Uterus (tissue), 4 donors: Measurements from ENCODE around the gene HOXC4. TPM values are rescaled to one million over a fixed set of nuclear protein-coding genes. Genes with fewer than 3 reads are reported as not detected.
"Not testable (repeated sequence)": the region's sequence is repeated elsewhere in the genome, so short reads cannot be mapped to it uniquely, and the experiment has no call there.

ENCODE experiments used
- DNase-seq, 2 donors: peaks; one replicate each; pipeline ENCODE4 v3.0.0-alpha.2; 2019 to 2020
- H3K27ac ChIP-seq, 2 donors: fragments of 200-600 bp; sonication (generic); 1 replicate in 1 of 2; 2 replicates in 1 of 2; pipeline ENCODE4 v1.5.1; 2016 to 2018
- H3K27me3 ChIP-seq, 2 donors: fragments of 200-600 bp; sonication (generic); one replicate each; pipeline ENCODE4 v1.5.1; 2018 to 2019; ENCODE audit warnings: control low read depth in 1 of 2
- H3K36me3 ChIP-seq, 2 donors: fragments of 200-600 bp; sonication (generic); one replicate each; pipeline ENCODE4 v1.5.1; 2019; ENCODE audit warnings: control low read depth in 1 of 2
- H3K4me1 ChIP-seq, 2 donors: fragments of 200-600 bp; sonication (generic); one replicate each; pipeline ENCODE4 v1.5.1; 2018 to 2019; ENCODE audit warnings: control low read depth in 1 of 2
- H3K4me3 ChIP-seq, 2 donors: fragments of 200-600 bp; sonication (generic); 1 replicate in 1 of 2; 2 replicates in 1 of 2; pipeline ENCODE4 v1.5.1; 2018 to 2019; ENCODE audit warnings: mild to moderate bottlenecking in 1 of 2
- H3K9me3 ChIP-seq, 2 donors: fragments of 200-600 bp; sonication (generic); one replicate each; pipeline ENCODE4 v1.5.1; 2019; ENCODE audit warnings: control low read depth in 1 of 2
- POLR2A ChIP-seq, 2 donors: fragments of 450-650 bp; IDR thresholded peaks; one replicate each; pipeline ENCODE4 v1.6.1; 2016; ENCODE audit warnings: antibody characterized with exemption in 2 of 2, mild to moderate bottlenecking in 1 of 2, moderate library complexity in 1 of 2
- intact Hi-C: fragments of 100-400 bp; cut with DNase I; formaldehyde crosslinking; loops from one replicate; pipeline ENCODE4 v1.15.1; 2023; ENCODE audit warnings: low total_unique reads
- total RNA-seq, 4 donors: library from RNA; depleted of rRNA in 3 of 4; stranded (reverse); fragments of >200 nt in 3 of 4; gene quantifications; one replicate each; pipeline versions ENCODE4 v1.1.0 to v1.2.4, GENCODE V29; 2014 to 2023
- TF ChIP-seq, protein P1 (sequence below), 4 experiments: fragments of 200-600 bp in 2 of 4; fragments of 450-650 bp in 2 of 4; sonication (generic) in 2 of 4; IDR thresholded peaks; one replicate each; pipeline ENCODE4 v1.5.1; 2016 to 2019; ENCODE audit warnings: antibody characterized with exemption in 4 of 4, mild to moderate bottlenecking in 2 of 4, moderate library complexity in 1 of 4
- donor health status: DM: yes; HTN: yes; CAD: no.

HOXC4 gene
- total RNA-seq, 4 donors from 2014 or later: 0.83 to 28.6 (median 1.2) TPM; not detected in 1

DNA sequence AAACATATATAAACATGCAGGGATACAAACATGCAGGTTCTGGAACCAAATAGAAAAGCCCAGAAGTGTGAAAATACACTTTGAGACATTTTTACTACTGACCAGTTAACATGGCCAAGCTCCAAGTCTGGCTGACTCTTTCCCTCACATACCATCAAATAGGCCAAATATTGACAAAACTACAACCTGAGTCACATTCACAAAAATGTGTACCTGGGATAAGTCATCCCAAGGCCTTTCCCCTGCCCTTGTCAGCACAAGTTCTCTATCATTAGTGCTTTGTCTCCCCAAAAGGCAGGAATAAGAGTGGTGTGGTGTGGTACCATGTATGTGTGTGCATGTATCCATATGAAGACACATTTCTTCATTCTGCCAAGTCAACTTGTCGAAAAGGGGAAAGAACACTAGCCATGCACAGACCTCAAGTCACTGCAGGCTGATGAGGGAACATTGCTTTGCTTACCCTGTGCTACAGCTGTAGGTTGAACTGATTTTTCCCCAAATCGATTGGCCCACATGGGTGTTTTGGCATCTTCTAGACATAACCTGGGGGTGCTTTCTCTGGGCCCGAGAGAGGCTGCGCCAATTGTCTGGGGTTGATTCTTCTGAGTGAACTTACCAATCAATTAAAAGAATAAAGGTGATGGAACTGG lies 14.9 kb downstream of the HOXC4 start:
- no peaks in the 10 kb centered on the region for H3K36me3 ChIP-seq
- intact Hi-C loops: no loop called here

DNA sequence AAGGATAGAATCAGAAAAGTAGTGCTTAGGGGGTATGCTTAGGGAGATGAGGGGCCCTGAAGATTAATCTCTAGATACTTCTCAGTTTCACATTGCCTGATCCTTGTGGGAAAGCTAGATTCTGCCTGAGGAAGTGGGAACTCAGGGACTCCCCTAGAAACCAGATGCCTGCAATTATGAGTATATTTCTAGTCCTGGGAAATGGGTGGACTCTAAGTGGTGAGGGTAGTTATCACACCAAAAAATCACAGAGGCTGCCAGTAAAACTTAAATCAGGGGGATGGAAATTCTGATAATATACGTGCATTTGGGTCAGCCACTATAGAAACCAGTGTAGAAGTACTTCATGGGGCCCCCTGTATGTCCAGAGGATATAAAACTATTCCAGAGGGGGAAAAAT lies 18.3 kb downstream of the HOXC4 start:
- Histone ChIP-seq H3K9me3 (no peaks in the 10 kb centered on the region), H3K4me1 (no peaks in the 10 kb centered on the region), H3K4me3 (no peak overlapping the region), H3K36me3 (no peaks in the 10 kb centered on the region), H3K27me3 (no peaks in the 10 kb centered on the region), H3K27ac (no peak overlapping the region)
- no peak for DNase-seq
- intact Hi-C loops: no loop called here
- TF ChIP-seq POLR2A (IDR thresholded peaks at IDR 0.05): no peak
- TF ChIP-seq, protein P1, sequence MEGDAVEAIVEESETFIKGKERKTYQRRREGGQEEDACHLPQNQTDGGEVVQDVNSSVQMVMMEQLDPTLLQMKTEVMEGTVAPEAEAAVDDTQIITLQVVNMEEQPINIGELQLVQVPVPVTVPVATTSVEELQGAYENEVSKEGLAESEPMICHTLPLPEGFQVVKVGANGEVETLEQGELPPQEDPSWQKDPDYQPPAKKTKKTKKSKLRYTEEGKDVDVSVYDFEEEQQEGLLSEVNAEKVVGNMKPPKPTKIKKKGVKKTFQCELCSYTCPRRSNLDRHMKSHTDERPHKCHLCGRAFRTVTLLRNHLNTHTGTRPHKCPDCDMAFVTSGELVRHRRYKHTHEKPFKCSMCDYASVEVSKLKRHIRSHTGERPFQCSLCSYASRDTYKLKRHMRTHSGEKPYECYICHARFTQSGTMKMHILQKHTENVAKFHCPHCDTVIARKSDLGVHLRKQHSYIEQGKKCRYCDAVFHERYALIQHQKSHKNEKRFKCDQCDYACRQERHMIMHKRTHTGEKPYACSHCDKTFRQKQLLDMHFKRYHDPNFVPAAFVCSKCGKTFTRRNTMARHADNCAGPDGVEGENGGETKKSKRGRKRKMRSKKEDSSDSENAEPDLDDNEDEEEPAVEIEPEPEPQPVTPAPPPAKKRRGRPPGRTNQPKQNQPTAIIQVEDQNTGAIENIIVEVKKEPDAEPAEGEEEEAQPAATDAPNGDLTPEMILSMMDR (IDR thresholded peaks at IDR 0.05): no peak

More for the DNA sequence above, 14.9 kb downstream of the HOXC4 start:
- H3K27me3 ChIP-seq: no peaks in the 10 kb centered on the region
- no peak for TF ChIP-seq POLR2A (IDR thresholded peaks at IDR 0.05)
- TF ChIP-seq, protein P1 (IDR thresholded peaks at IDR 0.05): no peak
- no peak for DNase-seq
- no peak overlapping the region for H3K4me3 ChIP-seq
- H3K27ac ChIP-seq: no peak overlapping the region
- H3K4me1 ChIP-seq: no peaks in the 10 kb centered on the region
- H3K9me3 ChIP-seq: no peaks in the 10 kb centered on the region

DNA sequence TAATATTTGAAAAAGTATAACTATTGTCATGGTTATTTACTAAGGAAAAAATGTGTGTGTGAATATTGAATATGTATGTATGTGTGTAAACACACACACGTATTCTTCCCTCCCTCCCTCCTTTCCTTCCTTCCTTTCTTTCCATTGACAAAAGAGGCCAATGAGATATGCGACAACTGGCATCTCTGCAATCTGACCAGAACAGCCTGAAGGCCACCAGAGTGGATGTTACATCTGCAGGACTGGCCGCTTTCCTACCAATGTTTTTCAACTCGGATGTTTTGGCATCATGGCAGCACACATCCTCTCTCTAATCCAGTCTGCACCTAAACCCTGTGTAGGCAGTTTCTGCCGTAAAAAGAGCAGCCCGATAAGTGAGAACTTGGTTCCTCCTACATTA lies 20.7 kb downstream of the HOXC4 start:
- DNase-seq: no peak
- Histone ChIP-seq H3K4me3 (no peak overlapping the region), H3K36me3 (no peaks in the 10 kb centered on the region), H3K27ac (no peak overlapping the region), H3K27me3 (no peaks in the 10 kb centered on the region), H3K4me1 (no peaks in the 10 kb centered on the region), H3K9me3 (no peaks in the 10 kb centered on the region)
- TF ChIP-seq POLR2A (IDR thresholded peaks at IDR 0.05): no peak
- TF ChIP-seq, protein P1 (IDR thresholded peaks at IDR 0.05): no peak
- intact Hi-C loops: no loop called here

DNA sequence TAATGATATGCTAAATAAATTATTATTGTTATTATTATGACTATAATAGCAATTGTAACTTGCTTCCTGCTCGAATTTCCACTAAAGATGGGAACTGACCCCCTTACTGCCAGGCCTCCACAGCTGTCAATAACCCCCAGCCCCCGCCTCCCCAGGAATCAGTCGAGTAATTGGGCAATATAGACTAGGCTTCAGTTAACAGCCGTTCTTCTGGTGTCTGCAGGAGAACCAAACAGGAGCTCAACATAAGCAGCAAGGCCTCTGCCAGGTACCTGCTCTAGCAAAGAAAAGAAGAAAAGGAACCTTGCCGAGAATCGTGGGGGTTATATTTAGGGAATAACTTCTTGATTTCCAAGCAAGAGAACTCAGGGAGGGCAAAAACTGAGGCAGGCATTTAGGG lies 21.8 kb downstream of the HOXC4 start:
- no peaks in the 10 kb centered on the region for H3K27me3 ChIP-seq
- intact Hi-C loops: no loop called here
- no peaks in the 10 kb centered on the region for H3K9me3 ChIP-seq
- DNase-seq: no peak
- no peak for TF ChIP-seq POLR2A (IDR thresholded peaks at IDR 0.05)
- TF ChIP-seq, protein P1 (IDR thresholded peaks at IDR 0.05): no peak
- no peaks in the 10 kb centered on the region for H3K4me1 ChIP-seq
- H3K4me3 ChIP-seq: no peak overlapping the region
- no peak overlapping the region for H3K27ac ChIP-seq
- no peaks in the 10 kb centered on the region for H3K36me3 ChIP-seq

DNA sequence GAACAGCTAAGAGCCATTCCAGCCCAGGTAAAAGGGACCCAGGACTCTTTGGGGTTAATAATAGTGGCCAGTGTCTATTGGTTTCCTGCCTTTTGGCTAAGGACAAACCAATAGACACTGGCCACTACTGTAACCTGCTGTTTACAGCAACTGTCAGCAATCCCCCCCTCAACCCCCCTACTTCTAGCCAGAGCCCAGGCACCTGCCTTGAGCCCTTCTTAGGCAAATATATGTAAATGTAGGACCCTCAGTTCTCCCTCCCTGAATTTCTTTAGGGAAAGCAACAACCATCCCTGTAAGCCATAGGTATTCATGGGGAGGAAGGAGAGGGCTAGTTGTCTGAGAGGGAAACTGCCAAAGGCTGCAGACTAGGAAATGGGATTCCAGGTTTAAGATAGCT lies 22.3 kb downstream of the HOXC4 start:
- Histone ChIP-seq H3K27ac (no peak overlapping the region), H3K36me3 (no peaks in the 10 kb centered on the region), H3K4me1 (no peaks in the 10 kb centered on the region), H3K4me3 (no peak overlapping the region), H3K9me3 (no peaks in the 10 kb centered on the region), H3K27me3 (no peaks in the 10 kb centered on the region)
- intact Hi-C loops: no loop called here
- TF ChIP-seq POLR2A (IDR thresholded peaks at IDR 0.05): no peak
- TF ChIP-seq, protein P1 (IDR thresholded peaks at IDR 0.05): no peak
- DNase-seq: no peak

DNA sequence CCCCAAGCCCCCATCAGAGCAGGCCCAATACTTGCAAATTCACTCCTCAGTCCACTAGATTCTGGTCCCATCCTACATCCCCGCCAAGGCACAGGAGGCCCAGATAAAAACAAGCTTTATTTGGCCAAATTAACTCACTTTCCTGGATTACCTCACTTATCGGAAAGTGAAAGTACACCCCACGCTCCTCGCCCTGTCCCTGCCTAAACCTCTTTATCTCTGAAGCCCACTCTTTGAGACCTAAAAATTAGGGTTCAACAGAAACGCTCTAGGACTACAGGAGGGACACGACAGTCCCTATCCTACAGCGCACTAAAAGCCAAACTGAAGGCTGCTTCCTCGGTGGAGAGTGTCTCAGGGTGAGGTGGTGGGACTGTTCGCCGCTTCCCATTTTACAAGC lies 24.2 kb downstream of the HOXC4 start:
- H3K4me1 ChIP-seq, H3K9me3 ChIP-seq, intact Hi-C loops, H3K4me3 ChIP-seq, H3K36me3 ChIP-seq, H3K27me3 ChIP-seq, DNase-seq, H3K27ac ChIP-seq: not testable (repeated sequence)

DNA sequence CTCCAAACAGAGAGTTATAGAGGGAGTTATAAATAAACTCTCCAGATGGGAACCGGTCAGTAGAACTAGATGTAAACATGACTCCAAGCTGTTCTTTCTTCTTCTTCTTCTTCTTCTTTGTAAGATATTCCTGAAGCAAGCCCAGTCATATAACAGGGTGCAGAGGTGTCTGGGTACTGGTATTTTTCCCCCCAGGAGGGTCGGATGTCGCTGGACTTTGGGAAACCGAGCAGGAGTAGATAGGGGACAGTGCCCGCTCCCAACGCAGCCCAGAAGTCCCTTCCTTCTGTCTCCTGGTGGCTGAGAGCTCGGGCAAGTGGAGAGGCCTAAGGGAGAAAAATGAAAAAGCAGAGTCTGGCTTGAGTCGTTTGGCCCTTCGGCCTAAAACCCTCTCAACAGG lies 25.5 kb downstream of the HOXC4 start:
- intact Hi-C loops, H3K36me3 ChIP-seq, H3K9me3 ChIP-seq, H3K27ac ChIP-seq, H3K27me3 ChIP-seq, H3K4me1 ChIP-seq, H3K4me3 ChIP-seq, DNase-seq: not testable (repeated sequence)

DNA sequence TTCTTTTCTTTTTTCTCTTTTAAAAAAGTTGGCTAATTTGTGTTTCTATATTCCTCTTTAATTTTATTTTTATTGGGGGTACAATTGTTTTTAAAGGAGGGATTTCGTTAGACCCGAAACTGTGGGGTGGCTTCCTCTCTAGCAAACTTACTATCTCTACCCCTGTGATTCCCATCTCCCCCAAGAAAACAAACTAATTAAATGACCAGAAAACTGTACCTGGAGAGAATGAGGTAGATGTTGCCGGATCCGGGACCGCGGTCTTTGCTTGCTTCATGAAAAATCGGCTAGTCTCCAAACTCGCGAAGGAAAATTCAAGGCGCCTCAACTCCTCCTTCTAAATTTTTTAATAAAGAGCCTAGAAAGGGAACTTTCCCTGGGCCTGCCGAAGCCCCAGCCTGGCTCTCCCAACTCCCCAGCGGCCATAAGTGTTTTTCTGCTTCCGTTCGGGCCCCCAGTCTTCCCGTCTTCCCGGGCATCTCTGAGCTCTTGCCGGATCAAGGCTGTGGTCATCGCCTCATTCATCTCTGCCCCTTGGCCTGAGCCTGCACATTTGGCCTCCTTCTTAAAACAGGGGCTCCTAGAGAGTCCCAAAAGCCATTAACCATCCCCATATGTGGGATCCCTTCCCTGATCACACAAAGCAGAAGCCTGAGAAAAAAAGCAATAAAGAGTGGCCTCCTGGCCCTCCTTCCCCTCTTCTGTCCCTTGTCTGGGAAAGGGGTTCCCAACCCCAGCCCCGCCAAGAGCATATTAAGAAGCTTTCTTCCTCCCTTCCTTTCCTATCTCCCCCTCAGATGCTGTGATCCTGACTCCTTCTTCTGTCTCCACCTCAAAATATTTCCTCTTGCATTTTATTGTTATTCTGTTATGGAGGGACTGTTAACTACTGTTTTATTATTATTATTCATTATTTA lies 26.6 kb downstream of the HOXC4 start:
- H3K4me3 ChIP-seq, H3K4me1 ChIP-seq, H3K36me3 ChIP-seq, H3K9me3 ChIP-seq, H3K27me3 ChIP-seq, DNase-seq, intact Hi-C loops: not testable (repeated sequence)
- peak overlapping the region in 1 of 2 donors; percentile 36 for H3K27ac ChIP-seq
